ENCODE data around the gene TUBG1.
"Not testable (repeated sequence)": the region's sequence is repeated elsewhere in the genome, so short reads cannot be mapped to it uniquely, and the experiment has no call there.

The TUBG1 gene

GRCh38 chr17:42657824-42658588, 48.5 kb downstream of the TUBG1 start:
- no peaks in the 10 kb centered on the region for H3K9me3 ChIP-seq (ENCODE audit: insufficient read depth, low read depth, low read length)
- H2BK12ac ChIP-seq (ENCODE audit: low read length) = no peak overlapping the region
- no CpG with 5 or more reads among the region's 9 CpGs for WGBS (ENCODE audit: extremely low coverage, insufficient coverage, insufficient read length)
- H2BK5ac ChIP-seq (ENCODE audit: low read depth, low read length, poor library complexity) = no peak overlapping the region
- H3K4me2 ChIP-seq (ENCODE audit: low read length) = no peak overlapping the region
- no peak overlapping the region for H4K8ac ChIP-seq (ENCODE audit: low read depth, low read length)
- H3K4ac ChIP-seq (ENCODE audit: low read depth, low read length) = no peak overlapping the region
- peaks cover 5 to 6% of the 10 kb centered on the region in 2 experiments for H3K36me3 ChIP-seq (ENCODE audit: control insufficient read depth in 1 of 2, insufficient read depth in 2 of 2, low read length in 2 of 2)
- H4K12ac ChIP-seq (ENCODE audit: low read depth, low read length) = no peak overlapping the region
- H3K23ac ChIP-seq (ENCODE audit: low read length) = no peak overlapping the region
- no peak overlapping the region for H3K18ac ChIP-seq (ENCODE audit: low read length)
- H3K14ac ChIP-seq (ENCODE audit: low read length) = no peak overlapping the region
- peaks cover 4% of the 10 kb centered on the region for H3K79me2 ChIP-seq (ENCODE audit: control insufficient read depth, insufficient read depth, low read length, poor library complexity)
- no peak overlapping the region for H3K27ac ChIP-seq (ENCODE audit: low read depth, low read length)
- H4K91ac ChIP-seq (ENCODE audit: low read depth, low read length) = no peak overlapping the region
- no peak for DNase-seq
- no peak overlapping the region for H2BK120ac ChIP-seq (ENCODE audit: insufficient read depth, low read length, poor library complexity)
- H3K4me3 ChIP-seq (ENCODE audit: low read depth, low read length) = no peak overlapping the region
- H3K27me3 ChIP-seq (ENCODE audit: insufficient read depth, low read length) = no peaks in the 10 kb centered on the region
- H3K9ac ChIP-seq (ENCODE audit: low read length) = no peak overlapping the region
- H3K4me1 ChIP-seq (ENCODE audit: control insufficient read depth in 1 of 2, insufficient read depth in 2 of 2, low read length in 2 of 2) = peaks cover 4 to 20% of the 10 kb centered on the region in 2 experiments
- H2AK5ac ChIP-seq (ENCODE audit: low read length) = no peak overlapping the region
- H3K79me1 ChIP-seq (ENCODE audit: low read length) = peaks cover 9% of the 10 kb centered on the region
- H2AFZ ChIP-seq (ENCODE audit: insufficient read depth, low read length, poor library complexity) = no peak overlapping the region

- Histone ChIP-seq H3K27ac (ENCODE audit: low read depth, low read length) (no peak within 1 kb of the TSS), H3K4ac (ENCODE audit: low read depth, low read length) (peak within 1 kb of the TSS; percentile 41), H2BK5ac (ENCODE audit: low read depth, low read length, poor library complexity) (peak within 1 kb of the TSS; percentile 5), H2AFZ (ENCODE audit: insufficient read depth, low read length, poor library complexity) (peak within 1 kb of the TSS; percentile 83), H3K23ac (ENCODE audit: low read length) (no peak within 1 kb of the TSS), H4K12ac (ENCODE audit: low read depth, low read length) (peak within 1 kb of the TSS; percentile 57), H3K27me3 (ENCODE audit: insufficient read depth, low read length) (no peaks in the 10 kb centered on the region), H2BK12ac (ENCODE audit: low read length) (peak within 1 kb of the TSS; percentile 32), H3K4me1 (ENCODE audit: control insufficient read depth in 1 of 2, insufficient read depth in 2 of 2, low read length in 2 of 2) (peaks cover 0 to 9% of the 10 kb centered on the region in 2 experiments), H3K79me1 (ENCODE audit: low read length) (peaks cover 5% of the 10 kb centered on the region), H2AK5ac (ENCODE audit: low read length) (peak within 1 kb of the TSS; percentile 4), H4K8ac (ENCODE audit: low read depth, low read length) (peak within 1 kb of the TSS; percentile 85), H3K4me2 (ENCODE audit: low read length) (peak within 1 kb of the TSS; percentile 84), H3K4me3 (ENCODE audit: low read depth, low read length) (peak within 1 kb of the TSS; percentile 74), H2BK120ac (ENCODE audit: insufficient read depth, low read length, poor library complexity) (peak within 1 kb of the TSS; percentile 23), H3K9ac (ENCODE audit: low read length) (peak within 1 kb of the TSS; percentile 61), H3K14ac (ENCODE audit: low read length) (peak within 1 kb of the TSS; percentile 41), H4K91ac (ENCODE audit: low read depth, low read length) (peak within 1 kb of the TSS; percentile 41), H3K9me3 (ENCODE audit: insufficient read depth, low read depth, low read length) (no peaks in the 10 kb centered on the region), H3K79me2 (ENCODE audit: control insufficient read depth, insufficient read depth, low read length, poor library complexity) (peaks cover 4% of the 10 kb centered on the region), H3K36me3 (ENCODE audit: control insufficient read depth in 1 of 2, insufficient read depth in 2 of 2, low read length in 2 of 2) (peaks cover 8 to 9% of the 10 kb centered on the region in 2 experiments), H3K18ac (ENCODE audit: low read length) (peak within 1 kb of the TSS; percentile 88)
- peak; percentile 80 to 91 for DNase-seq
- no CpG with 5 or more reads among the region's 59 CpGs for WGBS (ENCODE audit: extremely low coverage, insufficient coverage, insufficient read length)
Measured at GRCh38 chr17:42659079-42659931, 49.8 kb downstream of the TUBG1 start, which contains the start of gene TUBG2. TSS of gene TUBG2 (plus strand) at chr17:42659284. CDS start at chr17:42659504, 220 bp downstream.

GRCh38 chr17:42659932-42660274, 50.4 kb downstream of the TUBG1 start:
- H3K14ac ChIP-seq (ENCODE audit: low read length); H3K36me3 ChIP-seq (ENCODE audit: control insufficient read depth in 1 of 2, insufficient read depth in 2 of 2, low read length in 2 of 2); H2AK5ac ChIP-seq (ENCODE audit: low read length); H2BK5ac ChIP-seq (ENCODE audit: low read depth, low read length, poor library complexity); H3K23ac ChIP-seq (ENCODE audit: low read length); DNase-seq; H3K9me3 ChIP-seq (ENCODE audit: insufficient read depth, low read depth, low read length); H2BK12ac ChIP-seq (ENCODE audit: low read length); H3K9ac ChIP-seq (ENCODE audit: low read length); H3K79me2 ChIP-seq (ENCODE audit: control insufficient read depth, insufficient read depth, low read length, poor library complexity); H3K79me1 ChIP-seq (ENCODE audit: low read length); H2BK120ac ChIP-seq (ENCODE audit: insufficient read depth, low read length, poor library complexity); H3K18ac ChIP-seq (ENCODE audit: low read length); H4K12ac ChIP-seq (ENCODE audit: low read depth, low read length); H3K27ac ChIP-seq (ENCODE audit: low read depth, low read length); H3K4me3 ChIP-seq (ENCODE audit: low read depth, low read length); H3K4ac ChIP-seq (ENCODE audit: low read depth, low read length); H3K4me1 ChIP-seq (ENCODE audit: control insufficient read depth in 1 of 2, insufficient read depth in 2 of 2, low read length in 2 of 2); H3K27me3 ChIP-seq (ENCODE audit: insufficient read depth, low read length): not testable (repeated sequence)
- peak overlapping the region; percentile 83 for H2AFZ ChIP-seq (ENCODE audit: insufficient read depth, low read length, poor library complexity)
- H3K4me2 ChIP-seq (ENCODE audit: low read length) = peak overlapping the region; percentile 84
- WGBS (ENCODE audit: extremely low coverage, insufficient coverage, insufficient read length) = no CpG with 5 or more reads among the region's 14 CpGs
- H4K91ac ChIP-seq (ENCODE audit: low read depth, low read length) = peak overlapping the region; percentile 41
- peak overlapping the region; percentile 85 for H4K8ac ChIP-seq (ENCODE audit: low read depth, low read length)

- Histone ChIP-seq H4K91ac (ENCODE audit: low read depth, low read length) (no peak overlapping the region), H3K9ac (ENCODE audit: low read length) (peak overlapping the region; percentile 37), H3K27me3 (ENCODE audit: insufficient read depth, low read length) (no peaks in the 10 kb centered on the region), H3K9me3 (ENCODE audit: insufficient read depth, low read depth, low read length) (no peaks in the 10 kb centered on the region), H4K8ac (ENCODE audit: low read depth, low read length) (no peak overlapping the region), H3K18ac (ENCODE audit: low read length) (no peak overlapping the region), H3K23ac (ENCODE audit: low read length) (no peak overlapping the region), H3K36me3 (ENCODE audit: control insufficient read depth in 1 of 2, insufficient read depth in 2 of 2, low read length in 2 of 2) (peaks cover 14 to 15% of the 10 kb centered on the region in 2 experiments), H3K14ac (ENCODE audit: low read length) (no peak overlapping the region), H4K12ac (ENCODE audit: low read depth, low read length) (no peak overlapping the region), H2AFZ (ENCODE audit: insufficient read depth, low read length, poor library complexity) (no peak overlapping the region), H3K4me1 (ENCODE audit: control insufficient read depth in 1 of 2, insufficient read depth in 2 of 2, low read length in 2 of 2) (peaks cover 0 to 8% of the 10 kb centered on the region in 2 experiments), H3K4me3 (ENCODE audit: low read depth, low read length) (no peak overlapping the region), H2AK5ac (ENCODE audit: low read length) (no peak overlapping the region), H3K27ac (ENCODE audit: low read depth, low read length) (no peak overlapping the region), H2BK12ac (ENCODE audit: low read length) (no peak overlapping the region), H2BK5ac (ENCODE audit: low read depth, low read length, poor library complexity) (no peak overlapping the region), H3K79me1 (ENCODE audit: low read length) (peaks cover 5% of the 10 kb centered on the region), H3K4ac (ENCODE audit: low read depth, low read length) (no peak overlapping the region), H3K79me2 (ENCODE audit: control insufficient read depth, insufficient read depth, low read length, poor library complexity) (peaks cover 4% of the 10 kb centered on the region), H2BK120ac (ENCODE audit: insufficient read depth, low read length, poor library complexity) (no peak overlapping the region), H3K4me2 (ENCODE audit: low read length) (no peak overlapping the region)
- no peak for DNase-seq
- WGBS (ENCODE audit: extremely low coverage, insufficient coverage, insufficient read length) = no CpG with 5 or more reads among the region's 7 CpGs
Measured at GRCh38 chr17:42660692-42661345, 51.3 kb downstream of the TUBG1 start.
